DOHH2 (cell line): ENCODE results near the gene XIRP2.
"Not testable (repeated sequence)": the region's sequence is repeated elsewhere in the genome, so short reads cannot be mapped to it uniquely, and the experiment has no call there.

Source experiments
- EZH2phosphoT487 ChIP-seq: fragments of 200-600 bp; sonication (generic); IDR thresholded peaks from 2 replicates; pipeline ENCODE4 v1.6.1; 2017; ENCODE audit warnings: borderline replicate concordance, mild to moderate bottlenecking, antibody characterized with exemption, low read length, moderate library complexity, mixed read lengths
- TF ChIP-seq, protein P1 (sequence below): fragments of 200-600 bp; sonication (generic); IDR thresholded peaks from one replicate; pipeline ENCODE4 v1.5.1; 2014; ENCODE audit warnings: antibody characterized with exemption, mild to moderate bottlenecking, low read depth, low read length; ENCODE audit not compliant: poor library complexity, severe bottlenecking

DNA sequence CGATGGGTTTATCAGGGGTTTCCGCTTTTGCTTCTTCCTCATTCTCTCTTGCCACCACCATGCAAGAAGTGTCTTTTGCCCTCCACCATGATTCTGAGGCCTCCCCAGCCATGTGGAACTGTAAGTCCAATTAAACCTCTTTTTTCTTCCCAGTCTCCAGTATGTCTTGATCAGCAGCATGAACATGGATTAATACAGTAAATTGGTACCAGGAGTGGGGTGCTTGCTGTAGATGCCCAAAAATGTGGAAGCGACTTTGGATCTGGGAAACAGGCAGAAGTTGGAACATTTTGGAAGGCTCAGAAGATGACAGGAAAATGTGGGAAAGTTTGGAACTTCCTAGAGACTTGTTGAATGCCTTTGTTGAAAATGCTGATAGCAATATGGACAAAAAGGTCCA, 146.7 kb downstream of the XIRP2 start:
- TF ChIP-seq, protein P1, sequence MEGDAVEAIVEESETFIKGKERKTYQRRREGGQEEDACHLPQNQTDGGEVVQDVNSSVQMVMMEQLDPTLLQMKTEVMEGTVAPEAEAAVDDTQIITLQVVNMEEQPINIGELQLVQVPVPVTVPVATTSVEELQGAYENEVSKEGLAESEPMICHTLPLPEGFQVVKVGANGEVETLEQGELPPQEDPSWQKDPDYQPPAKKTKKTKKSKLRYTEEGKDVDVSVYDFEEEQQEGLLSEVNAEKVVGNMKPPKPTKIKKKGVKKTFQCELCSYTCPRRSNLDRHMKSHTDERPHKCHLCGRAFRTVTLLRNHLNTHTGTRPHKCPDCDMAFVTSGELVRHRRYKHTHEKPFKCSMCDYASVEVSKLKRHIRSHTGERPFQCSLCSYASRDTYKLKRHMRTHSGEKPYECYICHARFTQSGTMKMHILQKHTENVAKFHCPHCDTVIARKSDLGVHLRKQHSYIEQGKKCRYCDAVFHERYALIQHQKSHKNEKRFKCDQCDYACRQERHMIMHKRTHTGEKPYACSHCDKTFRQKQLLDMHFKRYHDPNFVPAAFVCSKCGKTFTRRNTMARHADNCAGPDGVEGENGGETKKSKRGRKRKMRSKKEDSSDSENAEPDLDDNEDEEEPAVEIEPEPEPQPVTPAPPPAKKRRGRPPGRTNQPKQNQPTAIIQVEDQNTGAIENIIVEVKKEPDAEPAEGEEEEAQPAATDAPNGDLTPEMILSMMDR: not testable (repeated sequence)
- TF ChIP-seq EZH2phosphoT487: not testable (repeated sequence)
